Suppressor macrophage (primary cell): ENCODE results near the gene RAN.
"Not testable (repeated sequence)": the region's sequence is repeated elsewhere in the genome, so short reads cannot be mapped to it uniquely, and the experiment has no call there.

Experiments
- DNase-seq, 4 experiments: peaks; one replicate each; pipeline ENCODE4 v3.0.0-alpha.2; 2020 to 2022
- total RNA-seq, 17 experiments: gene quantifications; one replicate each; lab custom pipeline; 2026; ENCODE audit warnings: mixed read lengths in 6 of 17, inconsistent platforms in 3 of 17; lab: John Stamatoyannopoulos, UW

RAN gene
- total RNA-seq = 155 to 385 (median 265) reads per million in 17 experiments

GRCh38 chr12:130871286-130872178 is at the start of gene RAN:
Gene RAN (plus strand): TSS chr12:130872066. CDS start chr12:130872594, 528 bp downstream.
- peak; percentile 97 to 100 (median 98) for DNase-seq

GRCh38 chr12:130825771-130826150 is 46.1 kb upstream of the RAN start:
- DNase-seq = no peak

DNA sequence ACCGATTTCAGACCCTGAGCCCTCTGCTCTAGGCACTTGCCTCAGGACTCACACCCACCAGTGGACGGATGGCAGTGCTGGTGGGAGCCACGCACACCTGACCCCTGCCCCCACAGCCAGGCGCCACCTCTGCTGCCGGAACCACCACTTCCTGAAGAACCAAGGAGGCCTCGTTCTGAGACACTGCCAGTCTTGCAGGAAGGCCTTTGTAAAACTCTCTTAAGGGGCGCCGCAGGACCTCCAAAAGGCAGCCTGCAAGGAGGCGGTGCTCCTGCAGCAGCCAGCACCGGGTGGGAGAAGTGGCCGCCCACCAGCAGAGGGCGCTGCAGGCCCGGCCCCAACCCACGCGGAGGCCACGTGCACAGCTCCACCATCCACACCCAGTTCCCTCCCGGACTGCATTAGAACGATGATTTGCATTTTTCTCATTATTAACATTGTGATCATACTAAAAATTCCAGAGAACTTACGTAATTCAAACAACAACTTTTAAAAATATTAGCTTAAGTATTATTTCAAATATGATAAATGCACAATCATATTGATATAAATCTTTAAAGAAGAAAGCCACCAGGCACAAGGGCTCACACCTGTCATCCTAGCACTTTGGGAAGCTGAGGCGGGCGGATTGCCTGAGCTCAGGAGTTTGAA is 45.6 kb upstream of the RAN start:
- DNase-seq = peak; percentile 59 to 82 (median 68)

GRCh38 chr12:130827432-130827831 is 44.4 kb upstream of the RAN start:
- DNase-seq = peak; percentile 23 to 64 (median 46)

DNA sequence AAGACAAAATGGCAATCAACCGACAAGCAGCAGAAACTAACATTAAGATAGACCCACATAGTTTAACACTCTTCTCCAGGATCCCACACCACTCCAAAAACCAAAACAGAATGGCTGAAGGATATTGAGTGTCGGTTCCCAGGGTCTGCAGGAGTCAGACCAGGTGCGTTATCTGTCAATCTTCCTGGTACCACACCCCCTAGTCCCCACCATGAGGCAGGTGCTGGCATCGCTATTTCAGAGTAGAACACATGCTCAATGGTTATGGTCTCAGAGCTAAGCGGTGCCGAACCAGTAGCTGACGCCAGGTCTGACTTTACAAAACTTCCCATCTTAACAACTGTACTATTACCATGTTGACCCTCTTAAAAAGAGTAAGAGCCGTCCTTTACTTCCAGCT is 43.0 kb upstream of the RAN start:
- no peak for DNase-seq

GRCh38 chr12:130829391-130830245 is 42.2 kb upstream of the RAN start:
- peak in 1 of 4 experiments; percentile 18 for DNase-seq

DNA sequence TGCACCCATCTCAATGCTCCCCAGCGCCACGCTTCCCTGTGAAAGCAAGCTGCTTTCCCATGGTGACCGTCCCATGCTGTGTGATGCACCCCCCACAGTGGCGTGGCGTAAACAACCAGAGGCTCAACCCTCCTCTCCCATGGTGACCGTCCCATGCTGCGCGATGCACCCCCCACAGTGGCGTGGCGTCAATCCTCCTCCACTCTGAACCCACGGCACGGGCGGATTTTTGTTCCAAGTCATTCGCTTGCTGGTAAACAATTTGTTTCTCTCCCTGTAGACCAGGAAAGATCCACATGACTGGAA is 41.7 kb upstream of the RAN start:
- no peak for DNase-seq

DNA sequence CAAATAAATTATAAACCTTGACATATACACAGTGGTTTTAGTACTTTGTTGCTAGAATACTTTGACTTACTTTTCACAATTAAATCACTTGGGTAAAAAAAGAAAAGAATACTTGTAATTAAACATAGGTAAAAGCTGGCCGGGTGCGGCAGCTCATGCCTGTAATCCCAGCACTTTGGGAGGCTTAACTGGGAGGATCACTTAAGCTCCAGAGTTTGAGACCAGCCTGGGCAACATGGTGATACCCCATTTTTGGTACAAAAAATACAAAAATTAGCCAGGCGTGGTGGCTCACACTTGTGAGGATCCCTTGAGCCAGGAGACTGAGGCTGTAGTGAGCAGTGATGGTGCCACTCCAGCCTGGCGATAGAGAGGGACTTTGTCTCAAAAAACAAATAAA is 40.6 kb upstream of the RAN start:
- no peak for DNase-seq

- DNase-seq = peak in 2 of 4 experiments; percentile 21 to 23
Observed at GRCh38 chr12:130831876-130832405, 39.9 kb upstream of the RAN start.

GRCh38 chr12:130832561-130833209 is 39.2 kb upstream of the RAN start:
- peak; percentile 88 to 95 (median 92) for DNase-seq

GRCh38 chr12:130835011-130835410 is 36.9 kb upstream of the RAN start:
- peak; percentile 74 to 84 (median 79) for DNase-seq

- peak in 3 of 4 experiments; percentile 24 to 44 (median 28) for DNase-seq
Observed at GRCh38 chr12:130835436-130835835, 36.4 kb upstream of the RAN start.

DNA sequence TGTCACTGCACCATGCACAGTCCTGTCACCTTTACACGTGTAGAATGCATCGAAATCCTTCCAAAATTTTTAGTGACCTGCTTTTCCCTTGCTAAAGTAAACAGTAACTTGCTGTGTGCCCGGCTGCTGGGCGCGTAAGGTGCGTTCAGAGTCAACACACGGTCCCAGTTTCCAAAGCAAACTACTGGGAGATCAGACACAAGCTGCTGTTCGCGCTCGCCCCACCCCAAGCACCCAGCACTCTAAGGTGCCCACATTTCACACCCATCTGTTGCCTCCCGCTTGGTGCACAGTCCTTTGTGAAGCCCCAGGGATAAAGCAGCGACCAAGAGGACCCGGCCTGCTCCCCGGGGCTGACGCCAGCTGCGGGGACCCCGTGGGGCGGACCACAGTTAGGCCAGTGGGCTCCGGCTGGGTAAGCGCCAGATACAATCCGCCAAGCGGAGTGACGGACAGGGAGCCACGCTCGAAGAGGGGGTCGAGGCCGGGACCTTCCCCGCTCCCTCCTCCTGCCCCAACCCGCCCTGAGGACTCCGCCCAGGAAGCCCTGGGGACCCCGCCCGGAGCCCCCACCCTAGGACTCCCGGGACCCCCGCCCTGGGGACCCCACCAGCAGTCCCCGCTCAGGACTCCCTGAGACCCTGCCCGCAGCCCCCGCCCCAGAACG is 33.4 kb upstream of the RAN start:
- DNase-seq = peak in 3 of 4 experiments; percentile 10 to 40 (median 28)

DNA sequence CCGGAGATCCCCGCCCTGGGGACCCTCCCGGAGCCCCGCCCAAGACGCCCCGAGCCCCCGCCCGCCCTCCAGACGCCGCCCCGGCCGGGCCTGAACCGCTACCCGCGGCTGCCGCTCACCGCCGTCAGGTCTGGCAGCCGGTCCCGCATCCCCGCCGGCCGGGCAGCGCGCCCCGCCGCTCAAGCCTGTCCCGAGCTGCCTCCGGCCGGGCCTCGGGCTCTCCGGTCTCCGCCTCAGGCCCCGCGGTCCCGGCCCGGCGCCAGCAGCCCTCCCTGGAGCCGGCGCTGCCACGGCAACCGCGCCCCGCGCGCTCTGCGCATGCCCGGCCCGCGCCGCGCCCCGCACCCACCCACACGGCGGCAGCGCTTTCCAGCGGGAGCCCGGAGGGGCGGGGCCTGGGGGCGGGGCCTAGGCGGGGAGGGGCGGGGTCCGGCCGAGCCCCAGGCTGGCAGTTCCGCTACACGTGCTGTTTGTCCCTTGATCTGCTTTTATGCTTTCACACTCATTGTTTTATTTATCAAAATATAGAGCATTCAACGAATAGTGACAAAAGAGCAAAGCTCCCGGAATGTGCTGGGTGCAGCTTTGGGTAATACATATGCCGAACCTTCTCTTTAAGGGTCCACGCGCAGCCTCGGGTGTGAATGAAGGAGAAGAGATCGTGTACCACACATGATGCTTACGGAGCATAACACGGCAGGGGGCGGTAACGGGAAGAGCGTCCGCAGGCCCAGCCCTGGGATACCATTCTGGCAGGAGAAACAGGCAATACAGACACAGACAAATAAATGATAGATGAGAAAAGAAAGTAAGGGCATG is 32.7 kb upstream of the RAN start, which contains the start of gene STX2:
STX2 (minus strand) TSS at position 300 of the 819 bp plus-strand sequence; CDS start at position 149, 151 bp downstream.
- peak; percentile 90 to 97 (median 96) for DNase-seq

DNA sequence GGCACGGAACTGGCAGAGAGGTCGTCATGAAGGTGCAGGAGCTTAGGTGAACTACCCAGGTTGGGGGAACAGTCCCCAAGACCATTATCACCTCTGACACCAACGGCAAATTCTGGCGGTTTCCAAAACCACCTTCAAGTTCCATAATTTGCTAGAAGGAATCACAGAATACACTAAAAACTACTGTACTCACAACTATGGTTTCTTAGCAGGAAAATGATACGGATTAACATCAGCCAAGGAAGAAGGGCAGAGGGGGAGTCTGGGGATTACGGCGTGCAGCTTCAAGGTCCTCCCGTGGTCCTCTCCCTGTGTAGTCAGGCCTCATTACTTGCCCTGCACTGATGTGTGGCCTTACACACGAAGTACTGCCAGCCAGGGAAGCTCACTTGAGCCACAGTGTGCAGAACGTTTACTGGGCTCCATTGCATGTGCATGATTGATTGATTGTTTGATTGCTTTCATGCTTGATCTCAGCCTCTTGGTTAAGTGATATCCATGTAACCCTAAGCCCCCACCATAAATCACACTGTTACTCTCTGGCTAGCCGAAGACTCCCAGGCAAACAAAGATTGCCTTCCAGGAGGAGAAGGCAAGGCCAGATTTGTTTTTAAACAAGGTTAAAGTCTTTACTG is 32.0 kb upstream of the RAN start:
- DNase-seq = no peak

DNA sequence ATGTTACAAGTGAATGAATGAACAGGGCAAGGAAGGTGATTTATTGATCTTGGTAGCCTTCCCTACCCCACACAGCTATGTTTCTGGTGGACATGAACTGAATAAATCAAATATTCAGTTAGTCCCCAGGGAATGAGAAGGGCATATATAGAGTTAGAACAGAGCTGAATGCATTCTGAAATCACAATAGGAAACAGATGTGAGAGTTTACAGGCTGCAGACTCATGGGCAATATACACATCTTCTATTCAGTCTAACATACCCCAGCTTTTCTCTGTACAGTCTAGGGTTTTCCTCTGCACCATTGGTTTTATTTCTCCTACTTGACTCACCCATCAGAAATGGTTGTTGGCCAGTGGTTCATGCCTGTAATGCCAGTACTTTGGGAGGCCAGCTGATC is 25.5 kb upstream of the RAN start:
- DNase-seq = no peak

DNA sequence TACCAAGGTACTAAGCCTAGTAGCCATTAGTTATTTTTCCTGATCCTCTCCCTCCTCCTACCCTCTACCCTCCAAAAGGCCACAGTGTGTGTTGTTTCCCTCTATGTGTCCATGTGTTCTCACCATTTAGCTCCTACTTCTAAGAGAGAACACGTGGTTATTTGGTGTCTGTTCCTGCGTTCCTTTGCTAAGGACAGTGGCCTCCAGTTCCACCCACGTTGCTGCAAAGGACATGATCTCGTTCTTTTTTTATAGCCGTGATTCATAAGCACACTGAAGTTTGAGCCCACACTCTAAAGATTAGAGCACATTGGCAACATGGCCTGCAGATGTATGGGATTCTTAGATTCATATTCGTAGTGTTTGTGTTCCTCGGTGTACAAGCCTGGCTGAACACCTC is 24.8 kb upstream of the RAN start:
- DNase-seq = peak; percentile 64 to 88 (median 77)

- DNase-seq = not testable (repeated sequence)
Observed at GRCh38 chr12:130848105-130848504, 23.8 kb upstream of the RAN start.

DNA sequence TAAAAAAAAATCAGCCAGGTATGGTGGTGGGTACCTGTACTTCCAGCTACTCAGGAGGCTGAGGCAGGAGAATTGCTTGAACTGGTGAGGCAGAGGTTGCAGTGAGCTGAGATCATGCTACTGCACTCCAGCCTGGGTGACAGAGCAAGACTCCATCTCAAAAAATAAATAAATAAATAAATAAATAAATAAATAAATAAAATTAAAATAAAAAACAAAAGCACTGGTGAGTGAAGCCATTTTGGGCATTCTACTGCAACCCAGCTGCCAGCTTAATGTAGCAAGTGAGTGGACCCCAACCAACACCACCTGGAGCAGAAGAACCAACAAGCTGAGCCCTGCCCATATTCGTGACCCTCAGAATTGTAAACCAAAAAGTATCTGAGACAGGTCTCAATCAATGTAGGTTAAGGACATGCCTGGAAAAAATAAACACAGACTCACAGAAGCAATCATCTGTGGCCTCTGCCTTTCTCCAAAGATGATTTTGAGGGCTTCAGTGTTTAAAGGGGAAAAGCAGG is 23.0 kb upstream of the RAN start:
- DNase-seq = not testable (repeated sequence)
